C4-2B (cell line): ENCODE data around the gene TIFAB.

Source experiments
- H3K27ac ChIP-seq: fragments of 450-650 bp; 2 replicates; pipeline ENCODE4 v1.5.1; 2017
- CTCF ChIP-seq: fragments of 450-650 bp; conservative IDR thresholded peaks from 2 replicates; pipeline ENCODE4 v1.5.1; 2017; ENCODE audit warnings: mild to moderate bottlenecking
- ZFX ChIP-seq: fragments of 450-650 bp; IDR thresholded peaks from 2 replicates; pipeline ENCODE4 v1.6.1; 2017

The TIFAB gene

DNA sequence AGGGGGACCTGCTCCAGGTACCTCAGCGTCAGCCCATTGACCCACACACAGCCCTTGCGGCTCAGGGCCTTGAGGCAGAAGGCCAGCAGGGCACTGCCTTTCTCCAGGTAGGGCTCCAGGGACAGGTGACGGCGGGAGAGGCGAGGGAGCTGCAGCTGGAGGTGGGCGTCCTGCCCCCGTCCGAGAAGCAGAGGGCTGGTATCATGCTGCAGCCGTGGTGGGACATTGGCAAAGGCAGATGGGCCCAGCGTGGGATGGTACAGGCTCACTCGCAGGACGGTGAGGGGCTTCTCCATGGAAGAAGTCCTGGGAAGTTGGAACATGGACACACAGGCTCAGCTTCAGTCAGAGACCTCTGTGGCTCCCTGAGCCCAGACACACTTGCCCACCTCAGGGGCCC is 2.5 kb downstream of the TIFAB start:
- H3K27ac ChIP-seq: no peak overlapping the region
- TF ChIP-seq CTCF (no peak), ZFX (no peak)

DNA sequence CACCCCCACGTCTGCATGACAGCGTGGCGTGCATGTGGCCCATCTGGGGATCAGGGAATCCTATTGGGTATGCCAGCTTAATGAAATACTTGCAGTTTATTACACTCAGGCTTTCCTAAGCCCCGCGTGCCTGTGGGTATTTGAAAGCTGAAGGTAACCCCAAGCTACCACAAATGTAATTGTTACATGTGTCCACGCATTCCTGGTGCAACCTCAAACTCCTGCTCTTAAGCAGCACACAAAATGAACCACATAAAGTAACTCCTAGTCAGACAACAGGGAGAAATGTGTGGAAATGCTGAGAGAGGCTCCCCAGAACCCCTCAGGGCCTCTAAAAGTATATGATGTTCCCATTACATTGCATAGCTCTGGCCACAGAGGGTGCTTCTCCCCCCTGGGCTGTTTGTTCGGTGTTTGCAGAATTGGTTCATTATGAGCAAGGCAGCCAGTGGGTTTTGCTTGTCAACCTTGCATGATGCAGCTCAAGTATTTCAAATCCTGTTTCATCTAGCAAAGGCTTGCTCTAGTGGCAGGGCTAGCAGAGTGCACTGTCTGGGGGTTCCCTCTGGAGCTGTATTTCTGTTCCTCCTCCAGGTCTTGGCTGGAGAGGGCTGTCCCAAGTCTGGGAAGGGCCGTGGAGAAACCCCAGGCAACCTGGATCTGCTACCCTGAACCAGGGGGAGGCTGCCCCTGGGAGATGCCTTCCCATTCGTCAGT is 3.2 kb downstream of the TIFAB start:
- no peak for TF ChIP-seq ZFX
- H3K27ac ChIP-seq: no peak overlapping the region

DNA sequence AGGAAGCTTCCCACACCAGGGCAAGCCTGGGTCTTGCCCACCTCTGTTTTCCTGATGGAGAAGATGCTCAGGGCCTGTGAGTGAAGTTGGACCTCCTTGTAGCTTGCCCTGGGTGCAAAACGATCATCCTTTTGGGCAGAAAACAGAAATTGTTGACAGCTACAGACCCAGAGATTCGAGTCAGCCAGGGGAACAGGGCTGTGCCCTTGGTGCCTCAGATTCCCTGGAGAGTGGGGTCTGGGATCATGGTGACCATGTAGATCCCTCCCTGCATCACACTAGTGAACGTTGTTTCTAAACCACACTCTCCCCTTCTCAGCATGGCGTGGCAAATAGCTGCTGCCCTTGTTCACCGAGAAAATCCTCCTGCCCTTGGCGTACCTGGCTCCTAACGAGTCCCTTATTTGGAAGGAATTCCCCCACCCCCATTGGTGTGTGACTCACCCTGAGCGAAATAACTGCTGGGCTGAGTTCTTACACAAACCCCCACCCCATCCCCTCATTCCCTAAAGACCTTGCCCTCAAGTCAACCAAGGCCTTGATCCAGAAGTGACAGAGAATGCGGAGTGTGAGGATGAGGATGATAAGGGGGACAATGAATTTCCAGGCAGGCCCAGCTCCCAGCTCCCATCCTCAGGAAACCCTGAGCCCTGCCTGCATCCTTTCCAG is 3.9 kb downstream of the TIFAB start:
- TF ChIP-seq ZFX (no peak), CTCF (no peak)
- H3K27ac ChIP-seq: no peak overlapping the region

- TF ChIP-seq ZFX: no peak
- TF ChIP-seq CTCF: no peak
- no peak within 1 kb of the TSS for H3K27ac ChIP-seq
Observed at GRCh38 chr5:135447298-135447929, 4.7 kb downstream of the TIFAB start, which contains the start of gene DCANP1. TSS of gene DCANP1 (minus strand) at chr5:135447348. CDS start at chr5:135447108, 240 bp downstream.

DNA sequence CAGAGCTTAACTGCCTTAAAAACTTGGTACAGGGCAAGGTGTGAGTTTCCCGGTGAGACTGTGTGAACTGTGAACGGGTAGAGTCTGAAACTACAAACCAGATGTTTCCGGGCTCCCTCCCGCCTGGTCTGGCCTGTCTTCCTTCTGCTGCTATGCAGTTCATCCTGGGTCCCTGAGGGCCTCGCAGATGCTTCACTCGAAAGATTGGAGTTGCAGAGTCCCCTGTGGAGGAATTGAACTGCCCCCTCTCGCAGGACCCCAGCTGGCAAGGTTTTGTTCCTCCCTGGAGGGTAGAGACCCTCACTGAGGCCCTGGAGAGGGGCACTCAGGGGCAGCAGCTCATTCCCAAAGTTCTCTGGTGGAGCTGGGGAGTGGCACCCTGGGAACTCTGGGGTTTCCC is 5.5 kb downstream of the TIFAB start:
- H3K27ac ChIP-seq: no peak overlapping the region
- TF ChIP-seq ZFX (no peak), CTCF (no peak)

GRCh38 chr5:135446206-135446605 is 5.9 kb downstream of the TIFAB start:
- TF ChIP-seq ZFX (no peak), CTCF (no peak)
- H3K27ac ChIP-seq: no peak overlapping the region

- H3K27ac ChIP-seq: no peak overlapping the region
- TF ChIP-seq CTCF (no peak), ZFX (no peak)
Observed at GRCh38 chr5:135445306-135445985, 6.7 kb downstream of the TIFAB start.
